Loucy (cell line): ENCODE data around the gene CDH13.
A peak's percentile ranks its signal among the peaks of the same experiment; 100 is the strongest.

Source experiments
- H2AFZ ChIP-seq: fragments of 200-600 bp; sonication (generic); 2 replicates; pipeline ENCODE4 v1.6.0; 2016; ENCODE audit warnings: antibody characterized with exemption, mild to moderate bottlenecking, low read length, moderate library complexity
- H3F3A ChIP-seq: fragments of 200-600 bp; 2 replicates; pipeline ENCODE4 v1.6.0; 2016; ENCODE audit warnings: antibody characterized with exemption, low read depth, mild to moderate bottlenecking
- H3K27me3 ChIP-seq: fragments of 200-600 bp; sonication (generic); 2 replicates; pipeline ENCODE4 v1.6.1; 2014; ENCODE audit warnings: low read length, mild to moderate bottlenecking; ENCODE audit not compliant: insufficient read depth, poor library complexity, severe bottlenecking
- H3K36me3 ChIP-seq: fragments of 200-600 bp; sonication (generic); 2 replicates; pipeline ENCODE4 v1.6.1; 2016; ENCODE audit warnings: low read length; ENCODE audit not compliant: insufficient read depth
- H3K4me1 ChIP-seq: fragments of 200-600 bp; sonication (generic); 2 replicates; pipeline ENCODE4 v1.5.1; 2014; ENCODE audit warnings: low read length, mild to moderate bottlenecking; ENCODE audit not compliant: insufficient read depth, poor library complexity, severe bottlenecking
- H3K4me2 ChIP-seq: fragments of 200-600 bp; sonication (generic); 2 replicates; pipeline ENCODE4 v1.6.0; 2014; ENCODE audit warnings: antibody characterized with exemption, low read length, low read depth, mild to moderate bottlenecking; ENCODE audit not compliant: poor library complexity, severe bottlenecking
- H3K4me3 ChIP-seq: fragments of 200-600 bp; sonication (generic); 2 replicates; pipeline ENCODE4 v1.5.1; 2014; ENCODE audit warnings: low read length, mild to moderate bottlenecking, mixed read lengths; ENCODE audit not compliant: poor library complexity, severe bottlenecking
- H3K79me2 ChIP-seq: fragments of 200-600 bp; sonication (generic); 2 replicates; pipeline ENCODE4 v1.6.1; 2014; ENCODE audit warnings: low read length; ENCODE audit not compliant: insufficient read depth
- H3K9ac ChIP-seq: fragments of 200-600 bp; sonication (generic); 2 replicates; pipeline ENCODE4 v1.6.0; 2014; ENCODE audit warnings: mild to moderate bottlenecking, low read depth, low read length, moderate library complexity; ENCODE audit not compliant: poor library complexity, severe bottlenecking
- H3K9me2 ChIP-seq: fragments of 200-600 bp; sonication (generic); replicated peaks from 2 replicates; pipeline ENCODE4 v1.6.1; 2016; ENCODE audit warnings: low read depth, low read length, mixed read lengths
- H3K9me3 ChIP-seq: fragments of 200-600 bp; sonication (generic); 2 replicates; pipeline ENCODE4 v1.6.1; 2014; ENCODE audit warnings: mild to moderate bottlenecking, antibody characterized with exemption, low read length, low read depth; ENCODE audit not compliant: insufficient read depth
- H4K20me1 ChIP-seq: fragments of 200-600 bp; sonication (generic); 2 replicates; pipeline ENCODE4 v1.6.0; 2014; ENCODE audit warnings: antibody characterized with exemption, low read length, mild to moderate bottlenecking; ENCODE audit not compliant: insufficient read depth, poor library complexity, severe bottlenecking
- CTCF ChIP-seq: fragments of 200-600 bp; sonication (generic); conservative IDR thresholded peaks from 2 replicates; pipeline ENCODE4 v1.5.1; 2014; ENCODE audit warnings: mild to moderate bottlenecking, antibody characterized with exemption, low read length
- EZH2phosphoT487 ChIP-seq: fragments of 200-600 bp; IDR thresholded peaks from 2 replicates; pipeline ENCODE4 v1.6.1; 2018; ENCODE audit warnings: antibody characterized with exemption, mild to moderate bottlenecking, moderate library complexity, borderline replicate concordance

The CDH13 gene

GRCh38 chr16:82744958-82745357, 118.2 kb downstream of the CDH13 start:
- H3K36me3 ChIP-seq = no peaks in the 10 kb centered on the region
- no peaks in the 10 kb centered on the region for H4K20me1 ChIP-seq
- no peak for TF ChIP-seq CTCF
- TF ChIP-seq EZH2phosphoT487 = no peak

GRCh38 chr16:82748026-82748425, 121.3 kb downstream of the CDH13 start:
- no peak overlapping the region for H2AFZ ChIP-seq
- H3K9ac ChIP-seq = no peak overlapping the region
- H3K79me2 ChIP-seq = no peaks in the 10 kb centered on the region
- H3K4me3 ChIP-seq = no peak overlapping the region
- H3K4me1 ChIP-seq = peaks cover 10% of the 10 kb centered on the region
- H3F3A ChIP-seq = no peaks in the 10 kb centered on the region
- H3K27me3 ChIP-seq = no peaks in the 10 kb centered on the region
- no peaks in the 10 kb centered on the region for H4K20me1 ChIP-seq
- H3K9me2 ChIP-seq = no peaks in the 10 kb centered on the region
- H3K36me3 ChIP-seq = no peaks in the 10 kb centered on the region
- no peaks in the 10 kb centered on the region for H3K9me3 ChIP-seq
- peak; percentile 35; the same call in 1 of the 2 replicates for TF ChIP-seq CTCF
- TF ChIP-seq EZH2phosphoT487 = no peak
- no peak overlapping the region for H3K4me2 ChIP-seq

More at GRCh38 chr16:82744958-82745357, 118.2 kb downstream of the CDH13 start:
- Histone ChIP-seq H2AFZ (no peak overlapping the region), H3F3A (no peaks in the 10 kb centered on the region), H3K9me2 (no peaks in the 10 kb centered on the region), H3K27me3 (no peaks in the 10 kb centered on the region), H3K4me1 (peaks cover 3% of the 10 kb centered on the region), H3K4me3 (no peak overlapping the region), H3K9ac (no peak overlapping the region), H3K79me2 (no peaks in the 10 kb centered on the region), H3K9me3 (no peaks in the 10 kb centered on the region), H3K4me2 (no peak overlapping the region)

- H2AFZ ChIP-seq = no peak overlapping the region
- H3F3A ChIP-seq = no peaks in the 10 kb centered on the region
- no peaks in the 10 kb centered on the region for H3K36me3 ChIP-seq
- H3K4me1 ChIP-seq = peaks cover 10% of the 10 kb centered on the region
- no peaks in the 10 kb centered on the region for H3K79me2 ChIP-seq
- H3K9ac ChIP-seq = no peak overlapping the region
- H3K9me2 ChIP-seq = no peaks in the 10 kb centered on the region
- no peaks in the 10 kb centered on the region for H3K27me3 ChIP-seq
- H4K20me1 ChIP-seq = no peaks in the 10 kb centered on the region
- H3K4me3 ChIP-seq = no peak overlapping the region
- TF ChIP-seq EZH2phosphoT487 (no peak), CTCF (no peak)
- peak overlapping the region; percentile 18 for H3K4me2 ChIP-seq
- H3K9me3 ChIP-seq = no peaks in the 10 kb centered on the region
Observed at GRCh38 chr16:82750068-82750467, 123.3 kb downstream of the CDH13 start.
